HG03066 (cell line): ENCODE data around the gene STRN3.
"Not testable (repeated sequence)": the region's sequence is repeated elsewhere in the genome, so short reads cannot be mapped to it uniquely, and the experiment has no call there.

Experiments used
- ATAC-seq: cut with Tn5 transposase; IDR thresholded peaks from one replicate; pipeline ENCODE4 v1.9.1; 2021; ENCODE audit warnings: low read depth; ENCODE audit not compliant: unreplicated experiment

STRN3 gene

GRCh38 chr14:30972882-30973582, 53.1 kb downstream of the STRN3 start:
- no peak for ATAC-seq

GRCh38 chr14:30972036-30972732, 54.0 kb downstream of the STRN3 start:
- not testable (repeated sequence) for ATAC-seq

GRCh38 chr14:30971586-30971985, 54.6 kb downstream of the STRN3 start:
- ATAC-seq = no peak

- peak; percentile 54 for ATAC-seq
Measured at GRCh38 chr14:30969796-30970195, 56.4 kb downstream of the STRN3 start.

- ATAC-seq = not testable (repeated sequence)
Measured at GRCh38 chr14:30967364-30968098, 58.6 kb downstream of the STRN3 start.

GRCh38 chr14:30966415-30967363, 59.5 kb downstream of the STRN3 start:
- no peak for ATAC-seq

GRCh38 chr14:30965861-30966260, 60.3 kb downstream of the STRN3 start:
- ATAC-seq = not testable (repeated sequence)

GRCh38 chr14:30962537-30962936, 63.6 kb downstream of the STRN3 start:
- ATAC-seq = not testable (repeated sequence)

- no peak for ATAC-seq
Measured at GRCh38 chr14:30961330-30961729, 64.8 kb downstream of the STRN3 start.

GRCh38 chr14:30960216-30960615, 66.0 kb downstream of the STRN3 start:
- no peak for ATAC-seq

- peak; percentile 44 for ATAC-seq
Measured at GRCh38 chr14:30958555-30959407, 67.4 kb downstream of the STRN3 start.

GRCh38 chr14:30957813-30958370, 68.3 kb downstream of the STRN3 start:
- ATAC-seq = peak; percentile 69

- no peak for ATAC-seq
Measured at GRCh38 chr14:30949651-30950050, 76.5 kb downstream of the STRN3 start.

GRCh38 chr14:30943694-30944093, 82.5 kb downstream of the STRN3 start:
- ATAC-seq = no peak

- ATAC-seq = no peak
Measured at GRCh38 chr14:30940886-30941285, 85.3 kb downstream of the STRN3 start.

- no peak for ATAC-seq
Measured at GRCh38 chr14:30938617-30939016, 87.6 kb downstream of the STRN3 start.

GRCh38 chr14:30935445-30935844, 90.7 kb downstream of the STRN3 start:
- ATAC-seq = no peak

GRCh38 chr14:30933937-30934336, 92.2 kb downstream of the STRN3 start:
- not testable (repeated sequence) for ATAC-seq

- ATAC-seq = no peak
Measured at GRCh38 chr14:30928462-30928861, 97.7 kb downstream of the STRN3 start.
